GM12872 (cell line): Measurements from ENCODE around the gene GPR63.

Experiments
- TF ChIP-seq, protein P1 (sequence below): IDR thresholded peaks from 3 replicates; pipeline ENCODE4 v1.5.1; 2011; ENCODE audit warnings: low read depth, mild to moderate bottlenecking, low read length, moderate library complexity; ENCODE audit not compliant: insufficient read depth

Gene GPR63

GRCh38 chr6:96755096-96755495 lies 82.2 kb downstream of the GPR63 start:
- TF ChIP-seq, protein P1, sequence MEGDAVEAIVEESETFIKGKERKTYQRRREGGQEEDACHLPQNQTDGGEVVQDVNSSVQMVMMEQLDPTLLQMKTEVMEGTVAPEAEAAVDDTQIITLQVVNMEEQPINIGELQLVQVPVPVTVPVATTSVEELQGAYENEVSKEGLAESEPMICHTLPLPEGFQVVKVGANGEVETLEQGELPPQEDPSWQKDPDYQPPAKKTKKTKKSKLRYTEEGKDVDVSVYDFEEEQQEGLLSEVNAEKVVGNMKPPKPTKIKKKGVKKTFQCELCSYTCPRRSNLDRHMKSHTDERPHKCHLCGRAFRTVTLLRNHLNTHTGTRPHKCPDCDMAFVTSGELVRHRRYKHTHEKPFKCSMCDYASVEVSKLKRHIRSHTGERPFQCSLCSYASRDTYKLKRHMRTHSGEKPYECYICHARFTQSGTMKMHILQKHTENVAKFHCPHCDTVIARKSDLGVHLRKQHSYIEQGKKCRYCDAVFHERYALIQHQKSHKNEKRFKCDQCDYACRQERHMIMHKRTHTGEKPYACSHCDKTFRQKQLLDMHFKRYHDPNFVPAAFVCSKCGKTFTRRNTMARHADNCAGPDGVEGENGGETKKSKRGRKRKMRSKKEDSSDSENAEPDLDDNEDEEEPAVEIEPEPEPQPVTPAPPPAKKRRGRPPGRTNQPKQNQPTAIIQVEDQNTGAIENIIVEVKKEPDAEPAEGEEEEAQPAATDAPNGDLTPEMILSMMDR = no peak

DNA sequence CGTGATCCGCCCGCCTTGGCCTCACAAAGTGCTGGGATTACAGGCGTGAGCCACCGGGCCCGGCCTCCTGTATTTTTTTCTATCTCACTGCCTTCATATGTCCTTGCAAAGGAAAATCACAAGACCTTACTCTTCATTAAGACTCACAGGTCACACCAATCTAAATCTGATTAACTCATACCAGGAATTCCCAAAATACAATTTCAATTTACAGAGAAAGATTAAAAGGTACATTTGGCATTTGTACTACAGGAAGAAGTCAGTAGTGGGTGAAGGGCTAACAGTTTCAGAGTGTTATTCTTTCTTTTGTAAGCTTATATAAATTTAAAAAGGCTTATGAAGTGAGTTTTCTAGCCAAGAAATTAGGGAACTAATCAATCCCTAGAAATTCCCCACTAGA lies 87.4 kb downstream of the GPR63 start:
- TF ChIP-seq, protein P1 = no peak
